HG03039 (cell line): ENCODE data around the gene EN2.

Experiments used
- ATAC-seq: cut with Tn5 transposase; IDR thresholded peaks from one replicate; pipeline ENCODE4 v1.9.1; 2021; ENCODE audit warnings: mild to moderate bottlenecking, moderate library complexity; ENCODE audit not compliant: unreplicated experiment

Gene EN2

DNA sequence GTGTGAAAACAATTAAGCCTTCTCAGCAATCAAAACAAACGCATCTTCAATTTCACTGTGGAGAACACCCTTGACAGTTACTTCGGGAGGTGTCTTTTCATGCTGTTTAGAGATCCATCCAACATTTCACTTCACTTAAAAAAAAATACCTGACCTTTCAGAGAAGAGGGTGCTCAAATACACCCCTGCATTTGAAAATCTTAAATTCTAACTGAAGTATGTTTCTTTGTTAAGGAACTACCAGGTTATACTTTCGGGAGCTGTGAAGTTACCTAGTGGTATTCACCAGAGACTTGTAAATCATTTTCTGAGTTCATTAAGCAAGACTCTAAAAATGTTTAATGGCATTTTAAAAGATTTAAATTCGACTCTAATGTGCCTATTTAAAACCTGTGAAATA is 49.6 kb downstream of the EN2 start:
- no peak for ATAC-seq

GRCh38 chr7:155508376-155509358 is 50.7 kb downstream of the EN2 start:
- ATAC-seq, result no peak

GRCh38 chr7:155509359-155509724 is 51.4 kb downstream of the EN2 start:
- no peak for ATAC-seq

DNA sequence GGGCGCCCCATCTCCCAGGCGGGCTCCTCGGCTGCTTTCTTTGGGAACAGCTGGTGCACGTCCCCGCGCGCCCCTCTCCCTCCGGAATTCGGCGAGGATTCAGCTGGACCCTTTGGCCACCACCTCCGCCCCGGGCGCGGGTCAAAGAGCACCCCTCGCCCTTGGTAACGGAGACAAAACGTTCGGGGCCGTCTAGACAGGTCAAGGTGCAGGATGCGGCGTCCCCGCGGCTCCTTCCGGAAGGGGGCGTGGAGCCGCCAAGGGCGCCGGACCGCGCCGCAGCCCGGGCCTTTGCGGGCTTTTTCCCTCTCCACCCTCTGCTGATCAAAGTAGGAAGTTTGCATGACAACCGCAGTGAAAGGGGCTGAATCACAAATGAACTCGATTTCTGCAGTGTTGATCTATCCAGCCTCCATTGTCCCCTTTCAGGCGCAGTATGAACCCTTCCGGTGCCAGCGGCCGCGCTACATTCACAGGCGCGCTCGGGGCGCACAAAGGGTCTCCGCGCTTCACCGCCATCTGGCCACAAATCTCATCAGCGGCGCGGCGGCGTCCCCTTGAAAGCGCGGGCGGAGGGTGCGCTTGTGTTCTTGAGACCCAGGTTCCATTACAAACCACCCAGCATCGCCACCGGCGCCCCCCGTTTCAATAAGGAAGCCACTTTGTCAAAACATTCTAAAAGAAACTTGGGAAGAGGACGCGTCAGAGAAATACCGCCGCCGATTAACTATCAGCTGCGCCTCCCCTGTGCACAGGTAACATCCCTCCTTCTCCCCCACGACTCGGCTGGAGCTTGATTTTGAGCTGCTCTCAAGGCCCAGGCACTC is 52.0 kb downstream of the EN2 start:
- ATAC-seq, result no peak

DNA sequence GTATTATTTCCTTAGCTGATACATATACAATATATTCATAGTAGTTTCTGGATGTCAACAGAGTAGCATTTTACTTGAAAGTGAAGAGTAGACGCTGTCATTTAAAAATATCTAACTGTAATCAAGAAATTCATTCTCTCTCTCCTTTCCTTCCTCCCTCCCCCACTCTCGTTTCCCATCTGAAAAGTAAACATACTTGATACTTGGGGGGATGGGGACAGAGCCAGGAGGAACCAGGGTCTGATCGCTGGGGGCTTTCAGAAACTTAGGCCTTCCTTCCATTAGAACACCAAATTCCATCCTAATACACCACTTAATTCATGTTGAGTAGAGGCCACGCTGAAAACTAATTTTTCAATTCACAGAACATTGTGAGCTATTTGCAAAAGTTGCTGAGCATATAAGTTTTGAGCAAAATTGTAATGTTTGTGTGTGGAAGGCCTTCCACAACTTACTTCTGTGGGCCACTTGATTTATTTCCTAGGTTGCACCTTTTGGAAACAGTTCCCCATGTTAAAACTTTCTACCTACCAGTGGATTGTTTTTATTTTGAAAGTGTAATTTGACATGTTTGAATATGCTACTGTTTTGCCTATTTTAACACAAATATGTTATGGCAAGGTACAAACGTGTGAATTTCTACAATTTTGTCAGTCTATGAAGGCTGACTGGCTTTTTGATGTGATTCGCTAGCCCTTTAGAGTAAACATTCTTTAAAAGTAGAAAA is 53.2 kb downstream of the EN2 start:
- ATAC-seq, result no peak

DNA sequence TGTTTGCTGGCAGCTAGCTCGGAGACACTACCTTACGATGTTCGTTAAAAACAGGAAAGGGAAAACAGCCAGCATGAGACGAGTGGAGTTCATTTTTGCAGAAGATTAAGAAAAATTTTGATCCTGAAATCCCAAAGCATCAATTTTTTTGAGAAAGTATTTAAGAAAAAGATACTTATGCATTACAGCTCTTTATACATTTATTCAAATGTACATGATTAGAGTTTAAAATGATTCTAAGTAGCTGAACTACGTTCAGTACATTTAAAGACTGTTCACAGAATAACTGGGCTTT is 53.7 kb downstream of the EN2 start:
- no peak for ATAC-seq

DNA sequence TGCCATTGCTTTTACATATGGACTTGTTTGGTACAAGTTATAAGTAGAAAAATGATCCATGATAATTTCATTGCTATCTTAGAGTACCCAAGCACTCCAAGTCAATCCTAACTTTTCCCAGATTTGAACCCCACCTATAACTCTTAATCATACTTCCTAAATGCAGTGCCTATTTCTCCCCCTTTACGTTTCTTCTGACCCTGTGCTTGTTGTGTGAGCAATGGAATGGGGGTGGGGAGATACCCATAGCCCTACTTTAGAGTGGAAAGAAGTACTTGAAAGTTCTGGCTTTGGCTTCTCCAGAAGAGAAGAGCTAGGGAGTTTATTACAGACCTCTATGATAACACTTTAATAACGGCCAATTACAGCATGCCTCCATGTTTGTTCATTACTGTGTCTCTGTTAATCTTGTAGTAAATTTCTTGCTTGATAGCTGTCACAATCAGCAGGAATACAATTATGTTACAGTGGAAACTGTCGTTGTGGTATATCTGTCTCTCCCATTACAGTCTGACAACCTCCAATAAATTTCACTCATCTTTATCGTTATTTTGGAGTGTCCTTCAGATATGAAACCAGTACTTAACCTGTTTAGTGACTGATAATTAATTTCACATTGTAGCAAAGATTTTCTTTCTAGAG is 54.4 kb downstream of the EN2 start:
- no peak for ATAC-seq

DNA sequence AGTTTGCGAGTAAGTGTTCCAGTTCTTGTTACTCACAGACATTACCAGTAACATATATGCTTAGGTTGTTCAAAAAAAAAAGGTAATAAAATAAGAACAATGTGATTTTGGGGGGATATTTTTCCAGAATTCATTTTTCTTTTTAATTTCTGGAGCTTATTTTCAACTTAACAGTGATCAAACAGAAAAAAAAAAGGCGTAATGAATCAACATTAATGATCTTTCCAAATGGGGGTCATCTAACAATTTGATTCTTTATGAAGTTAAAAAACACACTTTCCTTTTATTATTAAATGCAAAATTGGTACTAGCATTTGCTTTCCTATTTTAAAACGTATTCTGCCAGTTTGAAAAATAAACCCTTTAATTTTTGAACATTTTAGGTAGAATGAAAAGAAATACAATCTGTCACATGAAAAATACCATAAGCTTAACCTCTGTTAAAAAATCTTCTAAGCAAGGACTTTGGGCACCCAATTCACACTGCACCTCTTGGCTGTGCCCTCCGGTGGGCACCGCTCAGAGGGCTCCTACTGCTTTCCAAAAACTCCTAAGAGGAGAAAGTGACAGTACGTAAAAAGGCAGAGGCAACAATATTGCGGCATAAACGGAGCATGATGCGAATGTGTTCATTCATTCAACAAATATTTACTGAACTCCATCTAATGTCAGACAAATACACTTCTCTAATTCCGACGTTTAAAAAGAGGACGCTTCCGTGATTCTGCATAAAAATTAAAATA is 55.8 kb downstream of the EN2 start:
- ATAC-seq, result no peak

DNA sequence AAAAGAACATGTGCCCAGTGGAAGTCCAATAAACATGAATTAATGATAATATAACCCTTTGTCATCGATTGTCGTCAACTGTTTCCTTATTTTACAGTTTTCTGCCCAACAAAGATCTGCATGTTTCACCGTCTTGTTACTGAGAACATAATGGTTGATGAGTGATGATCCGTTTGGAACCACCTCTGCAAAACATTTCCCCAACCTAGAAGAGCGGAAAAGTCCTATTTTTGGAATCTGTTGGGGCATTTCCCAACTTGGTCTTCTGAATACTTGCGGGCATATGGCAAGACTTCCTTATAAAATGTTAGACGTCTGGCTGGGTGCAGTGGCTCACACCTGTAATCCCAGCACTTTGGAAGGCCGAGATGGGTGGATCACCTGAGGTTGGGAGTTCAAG is 56.4 kb downstream of the EN2 start:
- no peak for ATAC-seq
